AG04449 (cell line): ENCODE measurements around the gene SRMS.

Experiments
- CTCF ChIA-PET: fragments of 350-600 bp; formaldehyde crosslinking; extraction: SDS; loops from one replicate; lab custom pipeline; 2021; ENCODE audit warnings: antibody characterized with exemption; lab: Yijun Ruan, JAX
- POLR2A ChIA-PET: fragments of 400-600, 350-600 bp; formaldehyde crosslinking; extraction: SDS; loops from one replicate; lab custom pipeline; 2020; ENCODE audit warnings: antibody characterized with exemption, inconsistent platforms; lab: Yijun Ruan, JAX
- DNase-seq: peaks from one replicate; pipeline ENCODE4 v3.0.0-alpha.2; 2010; ENCODE audit warnings: low read depth, low spot score
- H3K4me3 ChIP-seq: 2 replicates; pipeline ENCODE4 v1.5.1; 2011; ENCODE audit warnings: low read depth, mild to moderate bottlenecking, control low read depth, low read length
- TF ChIP-seq, protein P1 (sequence below): IDR thresholded peaks from one replicate; pipeline ENCODE4 v1.5.1; 2011; ENCODE audit warnings: mild to moderate bottlenecking, moderate library complexity, low read length, control low read depth, inconsistent platforms; ENCODE audit not compliant: insufficient read depth; ENCODE audit errors: missing control alignments

Gene SRMS

DNA sequence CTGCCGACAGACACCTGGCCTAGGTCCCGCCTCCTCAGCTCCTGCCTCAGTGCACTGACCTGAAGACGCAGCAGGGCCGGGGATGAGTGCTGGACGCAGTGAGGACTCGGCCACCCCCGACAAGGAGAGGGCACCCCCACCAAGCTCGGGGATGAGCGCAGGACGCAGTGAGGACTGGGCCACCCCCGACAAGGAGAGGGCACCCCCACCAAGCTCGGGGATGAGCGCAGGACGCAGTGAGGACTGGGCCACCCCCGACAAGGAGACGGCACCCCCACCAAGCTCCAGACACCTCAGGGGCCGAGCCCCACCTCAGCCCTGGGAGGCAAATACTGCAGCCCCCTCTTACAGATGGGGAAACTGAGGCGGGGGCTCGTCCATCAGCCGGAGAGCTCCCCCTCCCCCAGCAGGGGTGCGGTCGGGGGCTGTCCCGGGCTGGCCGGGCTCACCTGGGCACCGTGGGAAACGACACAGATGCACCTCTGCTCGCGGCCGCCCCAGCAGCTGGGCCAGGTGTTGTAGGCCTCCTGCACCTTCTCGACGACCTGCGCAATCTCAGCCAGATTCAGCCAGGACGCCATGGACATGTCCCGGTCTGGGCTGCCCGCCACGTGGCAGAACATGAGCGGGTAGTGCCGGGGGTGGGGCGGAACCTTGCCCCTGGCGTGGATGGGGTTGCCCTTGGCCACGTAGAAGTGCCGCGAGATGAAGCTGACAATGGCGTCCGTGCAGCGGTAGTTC lies 19.0 kb upstream of the SRMS start:
- no peak overlapping the region for H3K4me3 ChIP-seq
- TF ChIP-seq, protein P1, sequence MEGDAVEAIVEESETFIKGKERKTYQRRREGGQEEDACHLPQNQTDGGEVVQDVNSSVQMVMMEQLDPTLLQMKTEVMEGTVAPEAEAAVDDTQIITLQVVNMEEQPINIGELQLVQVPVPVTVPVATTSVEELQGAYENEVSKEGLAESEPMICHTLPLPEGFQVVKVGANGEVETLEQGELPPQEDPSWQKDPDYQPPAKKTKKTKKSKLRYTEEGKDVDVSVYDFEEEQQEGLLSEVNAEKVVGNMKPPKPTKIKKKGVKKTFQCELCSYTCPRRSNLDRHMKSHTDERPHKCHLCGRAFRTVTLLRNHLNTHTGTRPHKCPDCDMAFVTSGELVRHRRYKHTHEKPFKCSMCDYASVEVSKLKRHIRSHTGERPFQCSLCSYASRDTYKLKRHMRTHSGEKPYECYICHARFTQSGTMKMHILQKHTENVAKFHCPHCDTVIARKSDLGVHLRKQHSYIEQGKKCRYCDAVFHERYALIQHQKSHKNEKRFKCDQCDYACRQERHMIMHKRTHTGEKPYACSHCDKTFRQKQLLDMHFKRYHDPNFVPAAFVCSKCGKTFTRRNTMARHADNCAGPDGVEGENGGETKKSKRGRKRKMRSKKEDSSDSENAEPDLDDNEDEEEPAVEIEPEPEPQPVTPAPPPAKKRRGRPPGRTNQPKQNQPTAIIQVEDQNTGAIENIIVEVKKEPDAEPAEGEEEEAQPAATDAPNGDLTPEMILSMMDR = no peak
- DNase-seq = no peak
- CTCF ChIA-PET = no interaction called here
- POLR2A ChIA-PET = no interaction called here

DNA sequence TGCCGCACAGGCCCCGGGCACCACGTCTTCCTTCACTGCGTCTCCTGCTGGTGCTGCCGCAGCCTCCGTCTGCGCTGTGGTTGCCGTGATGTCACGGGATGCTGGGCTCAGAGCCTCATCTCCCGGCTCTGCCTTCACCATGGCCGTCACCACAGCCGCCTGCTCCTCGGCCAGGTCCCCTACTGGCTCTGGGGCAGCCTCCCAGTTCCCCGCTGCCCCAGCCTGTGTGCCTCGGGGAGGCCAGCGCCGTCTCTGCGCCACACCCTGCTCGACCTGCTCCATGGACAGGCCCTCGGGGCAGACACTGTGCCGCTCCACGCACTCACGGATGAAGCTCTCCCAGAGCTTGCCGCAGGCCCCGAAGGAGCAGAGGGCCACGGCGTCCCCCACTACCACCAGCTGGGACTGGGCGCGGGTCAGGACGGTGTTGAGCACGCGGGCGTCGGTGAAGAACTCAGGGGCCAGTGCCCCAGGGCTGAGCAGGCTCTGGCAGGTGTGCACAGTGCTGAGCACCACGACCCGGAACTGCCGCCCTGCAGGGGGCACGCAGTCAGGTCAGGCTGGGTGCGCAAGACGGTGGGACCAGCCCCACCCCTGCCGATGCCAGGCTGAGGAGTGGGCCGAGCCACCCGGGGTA lies 18.3 kb upstream of the SRMS start:
- ChIA-PET POLR2A (no interaction called here), CTCF (no interaction called here)
- TF ChIP-seq, protein P1 = no peak
- no peak for DNase-seq
- no peak overlapping the region for H3K4me3 ChIP-seq

- ChIA-PET POLR2A (interaction anchor here (0.8 kb wide), 1 partner anchor 9 kb away, joined by 5 read pairs; the partner anchor contains the start of gene HELZ2), CTCF (no interaction called here)
Observed at GRCh38 chr20:63565021-63565698, 17.6 kb upstream of the SRMS start.

GRCh38 chr20:63564036-63564810 lies 16.7 kb upstream of the SRMS start:
- CTCF ChIA-PET = no interaction called here
- POLR2A ChIA-PET = interaction anchor here (0.8 kb wide), 1 partner anchor 10 kb away, joined by 5 read pairs; the partner anchor contains the start of gene HELZ2
- no peak overlapping the region for H3K4me3 ChIP-seq
- no peak for DNase-seq
- TF ChIP-seq, protein P1 = no peak

More at GRCh38 chr20:63565021-63565698, 17.6 kb upstream of the SRMS start:
- TF ChIP-seq, protein P1 = no peak
- H3K4me3 ChIP-seq = no peak overlapping the region
- DNase-seq = no peak

DNA sequence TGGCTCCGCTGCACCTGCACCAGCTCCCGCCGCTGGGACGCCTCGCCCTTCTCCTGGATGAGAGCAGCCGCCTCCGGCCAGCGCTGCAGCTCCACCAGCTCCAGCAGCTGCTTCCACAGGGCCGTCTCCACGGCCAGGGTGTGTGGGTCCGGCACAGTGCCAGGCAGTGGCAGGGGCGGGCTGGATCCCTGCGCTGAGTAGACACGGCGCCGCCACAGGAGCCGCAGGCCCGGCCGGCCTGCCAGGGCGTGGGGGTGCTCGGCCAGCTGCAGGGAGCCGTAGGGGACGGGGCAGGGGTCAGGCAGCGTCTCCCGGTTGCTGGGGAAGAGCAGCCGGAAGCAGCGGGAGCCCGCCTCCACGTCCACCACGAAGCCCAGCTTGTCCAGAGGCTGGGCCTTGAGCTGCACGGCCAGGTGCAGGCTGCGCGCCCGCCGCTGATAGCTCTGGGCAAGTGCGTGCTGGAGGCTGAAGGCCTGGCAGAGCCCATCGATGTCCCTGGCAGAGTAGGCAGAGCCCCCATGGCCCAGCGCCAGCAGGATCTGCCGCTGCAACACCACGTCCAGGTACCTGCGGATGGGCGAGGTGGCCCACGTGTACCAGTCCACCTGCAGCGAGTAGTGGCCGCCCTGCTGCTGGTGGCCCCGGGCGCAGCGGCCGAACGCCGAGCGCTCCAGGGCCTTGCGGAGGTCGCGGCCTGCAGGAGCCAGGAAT lies 15.8 kb upstream of the SRMS start:
- ChIA-PET POLR2A (interaction anchor here (0.6 kb wide), 1 partner anchor 8 kb away, joined by 3 read pairs; no protein-coding TSS in a partner anchor), CTCF (no interaction called here)
- DNase-seq = no peak
- H3K4me3 ChIP-seq = no peak overlapping the region
- TF ChIP-seq, protein P1 = no peak
